Keratinocyte (primary cell): ENCODE measurements around the gene FNDC8.

Source experiments
- CTCF ChIP-seq, 3 experiments: IDR thresholded peaks in 1 of 3; conservative IDR thresholded peaks in 1 of 3; optimal IDR thresholded peaks in 1 of 3; 2 replicates in 2 of 3; 3 replicates in 1 of 3; pipeline versions ENCODE3 to v1.5.1; 2011; ENCODE audit warnings: low read length in 3 of 3, mild to moderate bottlenecking in 3 of 3, moderate library complexity in 2 of 3, control low read depth in 1 of 3, inconsistent platforms in 1 of 3; ENCODE audit not compliant: insufficient read depth in 2 of 3; ENCODE audit errors: extremely low read depth in 1 of 3
- EZH2 ChIP-seq: IDR thresholded peaks from one replicate; pipeline ENCODE4 v1.6.1; 2012; ENCODE audit warnings: inconsistent platforms, mild to moderate bottlenecking, low read length, moderate library complexity

GRCh38 chr17:35162755-35163154 lies 41.3 kb downstream of the FNDC8 start:
- TF ChIP-seq CTCF (optimal IDR thresholded peaks at IDR 0.05 in 1 of 3, IDR thresholded peaks at IDR 0.05 in 1 of 3, conservative IDR thresholded peaks at IDR 0.05 in 1 of 3; ENCODE audit: extremely low read depth in 1 of 3, insufficient read depth in 2 of 3, low read length in 3 of 3) (no peak), EZH2 (no peak)
